NCI-H1930 (cell line): ENCODE measurements around the gene ANAPC5.
"Not testable (repeated sequence)": the region's sequence is repeated elsewhere in the genome, so short reads cannot be mapped to it uniquely, and the experiment has no call there.

Experiments
- DNase-seq, 2 experiments: peaks; one replicate each; lab custom pipeline; 2025; lab: John Stamatoyannopoulos, UW

The ANAPC5 gene

DNA sequence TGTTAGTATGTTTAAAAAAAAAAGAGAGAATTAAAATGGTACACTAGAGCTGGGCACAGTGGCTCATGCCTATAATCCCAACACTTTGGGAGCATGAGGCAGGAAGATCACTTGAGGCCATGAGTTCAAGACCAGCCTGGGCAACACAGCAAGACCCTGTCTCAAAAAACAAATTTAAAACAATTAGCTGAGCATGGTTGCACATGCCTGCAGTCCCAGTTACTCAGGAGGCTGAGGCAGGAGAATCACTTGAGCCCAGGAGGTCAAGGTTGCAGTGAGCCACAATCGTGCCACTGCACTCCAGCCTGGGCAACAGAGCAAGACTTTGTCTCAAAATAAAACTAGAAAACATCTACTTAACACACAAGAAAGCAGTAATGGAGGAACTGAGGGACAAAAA lies 42.0 kb downstream of the ANAPC5 start:
- DNase-seq: not testable (repeated sequence)

- DNase-seq: not testable (repeated sequence)
These were observed 44.8 kb downstream of the ANAPC5 start for GRCh38 chr12:121307397-121307796.

- DNase-seq: no peak
These were observed 47.9 kb downstream of the ANAPC5 start for GRCh38 chr12:121304306-121304705.

GRCh38 chr12:121301876-121302275 lies 50.3 kb downstream of the ANAPC5 start:
- no peak for DNase-seq

- DNase-seq: peak; percentile 28 to 39
These were observed 52.0 kb downstream of the ANAPC5 start for GRCh38 chr12:121300083-121300819.

DNA sequence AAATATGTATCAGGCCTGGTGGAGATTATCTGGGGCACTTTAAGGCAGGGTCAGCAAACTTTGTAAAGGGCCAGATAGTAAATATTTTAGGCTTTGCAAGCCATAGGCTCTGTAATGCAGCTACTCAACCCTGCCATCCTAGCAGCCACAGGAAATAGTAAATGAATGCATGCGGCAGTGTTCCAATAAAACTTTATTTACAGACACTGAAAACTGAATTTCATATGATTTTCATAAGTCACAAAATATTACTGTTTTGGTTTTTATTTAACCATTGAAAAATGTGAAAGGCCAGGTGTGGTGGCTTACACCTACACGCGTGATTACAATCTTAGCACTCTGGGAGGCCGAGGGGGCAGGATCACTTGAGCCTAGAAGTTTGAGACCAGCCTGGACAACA lies 52.5 kb downstream of the ANAPC5 start:
- DNase-seq: no peak

- DNase-seq: not testable (repeated sequence)
These were observed 53.8 kb downstream of the ANAPC5 start for GRCh38 chr12:121298411-121298810.

DNA sequence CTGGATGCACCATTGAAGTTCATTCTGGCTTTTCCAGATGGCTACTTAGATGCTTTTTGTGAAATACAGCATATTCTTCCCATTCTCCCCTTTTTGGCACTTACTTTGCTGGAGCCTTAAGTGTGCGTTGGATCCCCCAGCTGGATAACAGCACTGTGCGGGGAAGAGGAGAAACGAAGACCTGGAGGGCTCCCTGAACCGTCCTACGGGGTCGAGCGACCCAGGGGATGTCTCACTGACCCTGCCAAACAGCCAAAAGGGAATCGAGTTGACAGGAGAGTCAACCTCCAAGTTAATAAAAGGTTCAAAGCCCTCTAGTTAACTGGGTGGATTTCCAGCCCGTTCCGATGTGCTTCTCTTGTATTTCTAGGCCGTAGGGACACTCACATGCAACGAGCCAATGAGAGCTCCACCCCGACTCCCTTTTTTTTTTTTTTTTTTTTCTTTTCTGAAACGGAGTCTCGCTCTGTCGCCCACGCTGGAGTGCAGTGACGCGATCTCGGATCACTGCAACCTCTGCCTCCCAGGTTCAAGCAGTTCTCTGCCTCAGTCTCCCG lies 54.7 kb downstream of the ANAPC5 start:
- DNase-seq: peak in 1 of 2 experiments; percentile 61

DNA sequence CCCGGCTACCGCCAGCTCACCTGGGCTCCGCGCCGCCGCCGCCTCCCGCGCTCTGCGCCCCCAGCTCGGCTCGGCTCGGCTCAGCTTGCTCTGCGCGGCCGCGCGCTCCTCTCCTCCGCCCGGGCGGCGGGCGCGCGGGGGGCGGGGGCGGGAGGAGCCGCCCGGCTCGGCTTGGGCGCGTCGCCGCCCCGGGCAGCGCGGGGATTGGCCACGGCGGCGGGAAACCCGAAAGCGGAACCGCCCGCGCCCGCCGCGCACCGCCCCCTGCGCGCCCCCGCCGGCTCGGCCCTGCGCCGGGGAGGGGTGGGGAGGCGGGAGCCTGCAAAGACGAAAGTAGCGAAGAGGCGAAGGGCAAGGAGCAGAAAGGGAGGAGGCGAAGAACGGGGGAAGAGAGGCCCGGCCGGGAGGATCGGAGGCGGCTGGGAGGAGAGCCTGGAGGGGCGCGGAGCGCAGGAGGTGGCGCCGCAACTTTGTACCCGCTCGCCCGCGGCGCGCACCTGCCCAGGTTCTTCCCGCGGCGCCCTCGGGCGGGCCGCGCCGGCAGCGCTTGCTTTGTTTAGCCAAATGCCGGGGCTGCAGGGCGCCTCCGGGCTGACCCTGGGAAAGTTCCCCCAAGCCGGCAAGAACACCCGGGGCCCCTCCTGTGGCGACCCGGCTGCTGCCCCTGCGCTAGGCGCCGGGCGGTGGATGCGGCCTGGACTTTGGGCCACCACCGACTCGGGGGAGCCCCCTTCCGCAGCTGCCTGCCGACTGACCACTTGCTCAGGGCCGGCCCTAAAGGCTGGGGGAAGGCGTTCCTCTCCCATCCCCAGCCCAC lies 55.4 kb downstream of the ANAPC5 start, which contains the start of gene CAMKK2:
Gene CAMKK2 (minus strand): TSS at position 92 of the 817 bp plus-strand sequence. CDS start 22,183 bp downstream, outside the sequence.
- peak; percentile 61 to 87 for DNase-seq

DNA sequence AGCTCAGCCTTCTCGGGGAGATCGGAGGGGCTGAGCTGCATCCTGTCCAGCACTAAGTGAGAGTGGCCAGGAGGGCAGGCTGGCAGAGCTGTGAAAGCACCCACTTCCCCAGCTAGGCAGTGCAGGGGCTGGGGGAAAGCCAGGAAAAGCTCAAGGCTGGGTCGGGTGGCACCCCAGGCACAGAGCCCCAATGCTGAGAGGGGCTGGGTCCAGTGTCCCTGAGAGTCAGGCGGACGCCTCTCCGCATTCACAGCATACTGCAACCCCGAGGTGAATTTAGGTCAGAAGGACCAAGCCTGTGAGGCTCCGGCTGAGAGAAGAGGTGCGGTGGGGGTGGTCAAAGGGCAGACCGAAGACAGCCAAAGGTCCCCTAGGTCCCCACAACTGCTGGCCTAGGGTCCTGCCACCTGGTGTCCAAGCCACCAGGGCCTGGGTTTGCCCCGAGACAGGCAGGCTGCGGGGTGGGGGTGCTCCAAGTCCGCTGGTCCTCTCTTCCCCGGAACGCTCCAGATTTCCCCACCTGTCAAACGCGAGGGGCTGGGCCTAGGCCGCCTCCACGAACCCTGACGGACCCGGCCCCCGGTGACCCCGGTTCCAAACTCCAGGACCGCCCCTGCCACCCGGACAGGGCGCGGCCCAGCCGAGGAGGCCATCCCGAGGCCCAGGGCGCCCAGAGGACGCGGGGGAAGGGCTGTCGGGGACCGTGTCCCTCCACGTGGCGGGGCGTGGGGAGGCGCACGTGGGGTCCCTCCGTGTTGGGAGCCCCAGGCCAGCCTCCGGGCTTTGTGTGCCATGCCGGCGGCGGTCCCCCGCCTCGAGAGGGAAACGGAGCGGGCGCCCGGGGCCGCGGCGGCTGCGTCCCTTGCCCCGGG lies 56.2 kb downstream of the ANAPC5 start:
- no peak for DNase-seq

- no peak for DNase-seq
These were observed 57.0 kb downstream of the ANAPC5 start for GRCh38 chr12:121295116-121295745.

- DNase-seq: no peak
These were observed 57.9 kb downstream of the ANAPC5 start for GRCh38 chr12:121294151-121294889.

DNA sequence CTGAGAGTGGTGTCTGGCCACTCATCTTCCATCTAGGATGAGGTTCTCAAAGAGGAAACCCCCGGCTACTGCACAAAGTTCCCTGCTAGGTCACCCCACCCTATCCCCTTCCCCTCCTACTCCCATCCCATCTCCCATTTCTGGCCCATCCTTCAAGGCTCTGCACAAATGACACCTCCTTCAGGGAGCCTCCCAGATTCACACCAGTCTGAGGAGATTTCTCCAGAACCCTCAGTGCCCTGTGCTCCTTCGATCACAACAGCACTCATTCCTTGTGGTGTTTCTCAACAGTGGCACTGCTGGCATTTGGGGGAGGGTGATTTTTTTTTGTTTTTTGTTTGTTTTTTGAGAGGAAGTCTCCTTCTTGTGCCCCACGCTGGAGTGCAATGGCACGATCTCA lies 58.6 kb downstream of the ANAPC5 start:
- no peak for DNase-seq

DNA sequence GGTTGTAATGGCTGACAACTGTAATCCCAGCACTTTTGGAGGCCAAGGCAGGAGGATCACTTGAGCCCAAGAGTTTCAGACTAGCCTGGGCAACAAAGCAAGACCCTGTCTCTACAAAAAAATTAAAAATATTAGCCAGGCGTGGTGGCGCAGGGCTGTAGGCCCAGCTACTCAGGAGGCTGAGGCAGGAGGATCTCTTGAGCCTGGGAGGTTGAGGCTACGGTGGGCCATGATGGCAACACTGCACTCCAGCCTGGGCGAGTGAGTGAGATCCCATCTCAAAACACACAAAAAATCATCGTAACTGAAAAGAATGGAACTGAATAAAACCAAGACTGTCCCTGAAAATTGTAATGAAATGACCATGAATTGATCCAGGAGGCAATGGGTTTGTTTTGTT lies 61.8 kb downstream of the ANAPC5 start:
- no peak for DNase-seq

GRCh38 chr12:121289962-121290361 lies 62.2 kb downstream of the ANAPC5 start:
- no peak for DNase-seq

DNA sequence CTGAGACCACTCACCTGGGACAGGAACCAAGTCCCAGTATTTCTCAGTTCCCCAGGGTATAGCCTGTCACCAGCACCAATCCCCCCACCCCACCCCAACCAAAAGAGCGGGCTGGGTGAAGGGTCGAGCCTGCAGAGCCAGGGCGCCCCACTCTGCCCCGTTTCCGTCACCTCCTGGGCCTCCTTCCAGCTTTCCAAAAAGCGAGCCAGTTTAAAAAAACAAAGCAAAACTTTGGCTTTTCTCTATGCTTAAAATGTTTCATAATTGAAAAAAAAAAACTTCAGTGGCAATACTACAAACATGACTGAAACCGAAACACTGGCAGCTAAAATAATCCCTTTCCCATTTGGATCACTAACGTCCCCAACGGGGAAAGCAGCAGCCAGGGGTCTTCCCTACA lies 63.2 kb downstream of the ANAPC5 start:
- no peak for DNase-seq

DNA sequence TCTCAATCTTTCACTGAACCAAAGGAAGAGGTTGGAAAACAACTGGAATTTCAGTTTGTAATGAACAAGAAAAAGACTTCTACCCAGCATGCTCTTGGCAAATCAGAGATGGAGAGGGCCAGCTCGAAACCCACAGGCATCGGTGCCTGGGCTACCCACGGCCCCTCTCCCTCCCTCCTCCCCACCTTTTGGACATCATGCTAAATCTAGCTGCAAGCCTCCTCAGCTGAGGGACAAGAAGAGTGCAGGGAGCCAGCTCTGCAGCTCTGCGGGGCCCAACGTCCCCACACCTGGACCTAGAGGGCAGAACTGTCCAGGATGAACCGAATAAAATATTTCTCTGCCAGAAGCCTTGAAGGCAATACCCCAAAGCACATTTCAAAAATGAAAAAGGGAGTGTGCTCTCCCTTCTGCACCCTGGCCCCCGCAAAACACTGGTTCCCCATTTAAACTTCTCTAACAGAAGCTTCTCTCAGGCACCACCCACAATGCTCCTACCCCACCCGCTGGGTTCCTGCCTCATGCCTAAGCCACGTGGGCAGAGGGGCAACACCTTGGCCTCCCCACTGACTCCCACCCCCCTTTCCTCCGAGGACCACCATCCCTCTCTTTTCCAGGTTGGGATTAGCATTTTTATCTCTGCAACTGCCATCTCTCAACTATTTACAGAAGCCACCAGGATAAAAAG lies 63.9 kb downstream of the ANAPC5 start:
- DNase-seq: no peak

DNA sequence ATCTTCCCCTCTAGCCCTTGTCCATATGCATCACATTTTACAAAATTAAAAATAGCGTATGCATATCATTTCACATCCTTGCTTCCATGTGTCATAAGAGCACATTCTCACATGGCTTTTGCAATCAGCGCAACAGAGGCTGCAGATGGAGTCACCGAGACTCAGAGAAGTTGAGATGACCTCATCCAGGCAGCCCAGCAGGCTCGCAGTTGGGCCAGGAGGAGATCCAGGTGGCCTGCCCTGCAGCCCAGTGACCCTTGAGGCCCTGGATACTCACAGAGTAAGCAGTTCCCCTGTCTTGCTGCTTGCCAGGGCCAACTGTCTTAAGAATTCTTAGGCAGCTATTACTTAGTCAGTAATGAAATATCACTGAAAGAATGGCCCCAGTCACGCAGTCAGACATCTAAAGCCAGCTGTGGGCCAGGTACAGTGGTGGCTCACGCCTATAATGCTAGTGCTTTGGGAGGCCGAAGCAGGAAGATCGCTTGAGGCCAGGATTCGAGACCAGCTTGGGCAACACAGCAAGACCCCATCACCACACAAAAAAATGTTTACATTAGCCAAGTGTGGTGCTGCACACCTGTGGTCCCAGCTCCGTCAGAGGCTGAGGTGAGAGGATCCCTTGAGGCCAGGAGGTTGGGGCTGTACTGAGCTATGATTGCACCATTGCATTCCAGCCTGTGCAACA lies 64.8 kb downstream of the ANAPC5 start:
- DNase-seq: no peak

GRCh38 chr12:121285856-121286255 lies 66.4 kb downstream of the ANAPC5 start:
- DNase-seq: no peak
